LHCN-M2 (cell line): ENCODE data around the gene COL21A1. TPM values are rescaled to one million over a fixed set of nuclear protein-coding genes. Genes with fewer than 3 reads are reported as not detected.
A peak's percentile ranks its signal among the peaks of the same experiment; 100 is the strongest.
"Not testable (repeated sequence)": the region's sequence is repeated elsewhere in the genome, so short reads cannot be mapped to it uniquely, and the experiment has no call there.

Experiments used
- DNase-seq: peaks from one replicate; pipeline ENCODE4 v3.0.0-alpha.2; 2012; ENCODE audit warnings: low read depth
- polyA plus RNA-seq: library from polyadenylated mRNA; unstranded; fragments of >200 nt; gene quantifications from one replicate; pipeline ENCODE4 v1.2.1, GENCODE V29; 2012; ENCODE audit warnings: missing spikeins
- total RNA-seq: library from RNA; depleted of rRNA; stranded (reverse); fragments of >200 nt; gene quantifications from 2 replicates; pipeline ENCODE4 v1.2.3, GENCODE V29; 2014; rRNA removed

COL21A1 gene
- 0.26 and 12.9 TPM in 2 replicates for total RNA-seq
- polyA plus RNA-seq = 0.05 TPM

GRCh38 chr6:56246881-56247653, at the start of gene COL21A1:
COL21A1 (minus strand) TSS chr6:56247580; CDS start chr6:56182618, 64,962 bp downstream.
- no peak for DNase-seq

DNA sequence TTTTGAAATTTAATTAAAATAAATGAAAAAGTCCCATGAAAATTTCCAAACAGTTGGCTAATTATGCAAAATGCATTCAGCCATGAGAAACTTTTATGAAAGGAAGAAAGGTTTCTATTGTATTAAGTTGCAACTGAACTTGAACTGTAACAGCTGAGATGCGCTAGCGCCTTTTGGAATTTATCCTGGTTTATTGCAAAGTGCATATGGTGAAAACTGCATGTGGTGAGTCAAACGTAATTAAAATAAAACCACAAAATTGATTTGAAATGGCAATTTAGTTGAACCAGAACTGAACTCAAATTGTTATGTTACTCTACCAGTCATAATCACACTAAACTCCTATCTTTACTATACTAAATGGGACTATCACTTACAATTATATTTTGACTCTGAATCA, 46.4 kb upstream of the COL21A1 start:
- peak; percentile 37 for DNase-seq

DNA sequence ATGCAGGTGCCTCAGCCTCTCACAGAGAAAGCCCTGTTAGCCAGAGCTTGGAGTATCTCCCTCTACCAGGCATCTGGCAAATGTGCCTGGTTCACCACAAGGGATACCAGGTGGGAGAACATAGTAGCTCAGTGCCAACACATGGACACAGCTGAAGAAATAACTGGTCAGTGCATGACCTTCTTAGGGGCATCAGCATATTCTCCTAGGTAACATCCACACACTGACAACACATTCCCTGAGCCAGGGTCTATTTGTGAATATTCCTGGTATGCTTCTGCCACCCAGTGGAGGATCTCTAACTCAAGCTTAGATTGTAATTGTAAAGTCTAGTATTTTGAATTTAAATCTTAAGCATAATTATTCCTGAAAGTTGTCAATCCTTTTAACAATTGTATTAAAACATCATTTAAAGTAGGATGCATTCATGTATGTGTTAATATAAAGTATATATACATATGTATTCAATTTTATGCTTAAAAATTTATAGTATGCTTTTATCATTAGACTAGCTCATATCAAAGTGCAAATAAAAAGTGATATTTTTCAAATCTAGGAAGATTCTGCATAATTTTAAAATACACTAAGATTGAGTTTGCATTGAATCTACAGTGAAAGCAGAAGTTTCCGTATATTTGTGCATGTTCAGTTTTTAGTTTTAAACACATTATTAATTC, 45.3 kb upstream of the COL21A1 start:
- peak; percentile 92 for DNase-seq

- DNase-seq = no peak
These were observed 44.0 kb upstream of the COL21A1 start for GRCh38 chr6:56291302-56291917.

GRCh38 chr6:56289721-56290120, 42.3 kb upstream of the COL21A1 start:
- DNase-seq = no peak

GRCh38 chr6:56288347-56288746, 41.0 kb upstream of the COL21A1 start:
- no peak for DNase-seq

DNA sequence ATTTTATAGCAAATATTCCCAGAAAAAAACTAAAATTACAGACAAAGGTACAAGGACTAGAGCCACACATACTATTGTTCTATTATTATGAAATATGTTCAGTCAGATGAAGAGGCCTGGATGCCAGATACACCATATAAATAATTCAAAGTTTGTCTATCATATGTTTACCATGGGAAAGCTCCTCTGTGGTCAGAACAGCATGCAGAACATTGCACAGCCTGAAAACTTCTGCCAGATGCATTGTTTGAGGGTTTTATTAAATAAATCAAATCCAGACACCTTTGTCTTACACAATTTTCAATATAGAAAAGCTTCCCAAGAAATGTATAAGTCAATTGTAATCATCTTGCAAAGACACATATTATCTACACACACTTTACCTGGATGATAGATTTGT, 35.0 kb upstream of the COL21A1 start:
- DNase-seq = no peak

DNA sequence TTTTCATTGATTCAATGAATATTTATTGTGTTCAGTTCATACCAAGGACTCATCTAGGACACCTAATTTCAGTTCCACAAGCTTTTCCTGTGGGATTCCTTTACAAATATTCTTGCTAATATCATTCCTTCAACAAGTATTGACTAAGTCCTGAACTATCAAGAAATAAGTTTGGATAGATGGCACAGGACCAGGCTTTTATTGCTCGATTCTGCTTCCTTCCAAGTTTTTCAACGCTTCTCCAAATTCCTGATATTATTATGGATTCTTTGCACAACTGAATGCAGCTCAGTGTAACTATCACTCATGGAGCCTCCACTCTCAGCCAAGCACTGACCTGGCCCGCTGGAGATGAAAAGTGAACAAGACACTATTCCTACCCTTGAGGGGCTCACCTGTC, 32.7 kb upstream of the COL21A1 start:
- DNase-seq = no peak

DNA sequence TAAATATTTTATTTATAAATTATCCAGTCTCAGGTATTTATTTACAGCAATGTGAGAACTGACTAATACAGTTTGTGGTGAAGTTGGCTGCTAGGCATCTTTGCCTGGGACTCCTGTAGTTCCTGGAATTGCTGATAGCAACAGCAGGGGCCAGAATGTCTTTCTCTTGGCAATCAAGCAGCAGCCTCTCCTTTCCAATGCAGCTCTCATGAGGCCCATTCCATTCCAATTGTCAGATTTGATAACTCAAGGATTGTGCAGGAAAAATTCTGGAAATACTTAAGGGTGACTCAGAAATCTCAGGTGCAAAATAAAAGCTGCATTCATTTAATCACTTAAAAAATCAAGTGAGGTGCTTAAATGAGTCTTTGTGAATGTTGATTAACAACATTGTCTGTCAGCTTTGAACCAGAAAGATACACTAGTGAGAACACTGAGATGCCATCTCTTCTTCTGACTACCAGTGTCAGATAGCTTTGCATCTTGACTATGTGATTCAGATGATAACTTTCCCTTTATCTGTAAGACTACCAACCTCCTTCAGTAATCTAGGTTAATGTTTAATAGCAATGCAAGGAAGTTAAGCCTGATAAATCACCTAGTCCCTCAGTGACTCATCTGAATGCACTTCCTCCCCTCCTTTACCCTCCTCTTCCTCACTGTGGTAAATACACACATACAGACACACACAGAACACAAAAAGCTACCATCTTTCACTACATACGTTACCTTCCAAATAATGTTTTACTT, 32.1 kb upstream of the COL21A1 start:
- DNase-seq = no peak

GRCh38 chr6:56278171-56278591, 30.8 kb upstream of the COL21A1 start:
- no peak for DNase-seq

DNA sequence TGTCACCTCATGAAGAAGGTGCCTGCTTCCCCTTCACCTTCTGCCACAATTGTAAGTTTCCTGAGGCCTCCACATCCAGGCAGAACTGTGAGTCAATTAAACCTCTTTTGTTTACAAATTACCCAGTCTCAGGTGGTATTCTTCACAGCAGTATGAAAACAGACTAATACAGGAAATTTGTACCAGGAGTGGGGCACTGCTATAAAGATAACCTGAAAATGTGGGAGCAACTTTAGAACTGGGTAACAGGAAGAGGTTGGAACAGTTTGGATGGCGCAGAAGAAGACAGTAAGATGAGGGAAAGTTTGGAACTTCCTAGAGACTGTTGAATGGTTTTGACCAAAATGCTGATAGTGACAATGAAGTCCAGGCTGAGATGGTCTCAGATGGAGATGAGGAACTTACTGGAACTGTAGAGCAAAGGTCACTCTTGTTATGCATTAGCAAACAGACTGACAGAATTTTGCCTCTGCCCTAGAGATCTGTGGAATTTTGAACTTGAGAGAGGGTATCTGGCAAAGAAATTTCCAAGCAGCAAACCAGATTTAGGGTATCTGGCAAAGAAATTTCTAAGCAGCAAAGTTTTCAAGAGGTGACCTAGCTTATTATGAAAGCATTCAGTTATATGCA, 23.5 kb upstream of the COL21A1 start:
- no peak for DNase-seq

- DNase-seq = peak; percentile 48
These were observed 20.9 kb upstream of the COL21A1 start for GRCh38 chr6:56268266-56268665.

GRCh38 chr6:56266011-56266410, 18.6 kb upstream of the COL21A1 start:
- DNase-seq = no peak

- peak; percentile 72 for DNase-seq
These were observed 16.4 kb upstream of the COL21A1 start for GRCh38 chr6:56263596-56264315.

DNA sequence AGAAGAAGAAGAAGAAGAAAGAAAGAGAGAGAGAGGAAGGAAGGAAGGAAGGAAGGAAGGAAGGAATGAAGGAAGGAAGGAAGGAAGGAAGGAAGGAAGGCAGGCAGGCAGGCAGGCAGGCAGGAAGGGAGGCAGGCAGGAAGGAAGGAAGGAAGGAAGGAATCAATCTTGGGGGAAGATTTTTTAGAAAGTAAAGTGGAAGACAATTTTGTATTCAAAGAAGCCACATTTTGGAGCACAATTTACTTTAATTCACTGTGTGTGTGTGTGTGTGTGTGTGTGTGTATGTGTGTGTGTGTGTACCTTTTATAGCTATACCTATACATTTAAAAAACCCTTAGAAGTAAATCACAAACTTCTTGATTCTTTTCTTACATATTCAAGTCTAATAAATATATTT, 13.2 kb upstream of the COL21A1 start:
- not testable (repeated sequence) for DNase-seq

- peak; percentile 68 for DNase-seq
These were observed 12.1 kb upstream of the COL21A1 start for GRCh38 chr6:56259234-56260077.

DNA sequence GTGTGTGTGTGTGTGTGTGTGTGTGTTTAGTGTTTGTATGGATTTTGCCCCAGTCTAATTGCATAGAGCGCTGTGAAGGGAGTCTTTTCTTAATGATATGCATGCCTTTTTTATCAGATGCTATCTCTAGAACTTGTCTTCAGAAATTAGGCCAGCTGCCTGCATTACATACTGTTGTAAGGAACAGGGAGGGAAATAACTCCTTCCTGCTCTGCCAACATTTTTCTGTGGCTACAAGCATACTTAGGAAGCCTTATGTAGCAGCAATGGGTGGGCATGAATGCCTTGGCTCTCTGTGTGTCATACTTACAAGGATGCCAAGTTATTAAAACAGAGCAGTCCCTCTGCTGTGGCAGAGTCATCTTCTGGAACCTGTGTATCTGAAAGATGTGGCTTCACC, 8.0 kb upstream of the COL21A1 start:
- DNase-seq = no peak

- no peak for DNase-seq
These were observed 2.9 kb upstream of the COL21A1 start for GRCh38 chr6:56250266-56250665.

DNA sequence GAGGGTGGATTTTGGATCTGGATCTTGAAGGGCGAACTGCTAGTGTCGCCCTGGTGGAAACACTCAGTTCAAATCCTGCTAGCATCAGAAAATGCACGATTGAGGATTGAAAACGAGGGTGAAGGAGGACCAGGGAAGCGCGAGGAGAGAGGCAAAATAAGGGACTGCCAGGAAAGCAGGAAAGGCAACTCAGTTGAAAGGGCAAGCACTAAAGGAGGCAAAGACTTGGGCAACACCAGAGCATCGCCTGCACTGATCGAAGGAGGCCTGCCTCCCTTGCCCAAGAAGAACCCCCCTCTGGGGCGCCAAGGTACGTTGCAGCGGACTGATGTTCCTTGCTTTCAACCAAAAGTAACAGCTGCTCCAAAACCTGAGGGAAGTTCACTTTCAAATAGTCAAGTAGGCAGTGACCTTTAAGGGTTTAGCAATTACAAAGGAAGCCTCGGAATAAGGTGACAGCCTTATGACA, 308 bp upstream of the COL21A1 start:
- no peak for DNase-seq

GRCh38 chr6:56246541-56246880, 869 bp downstream of the COL21A1 start:
- no peak for DNase-seq
